H7 (cell line): Measurements from ENCODE around the gene THAP6. TPM values are rescaled to one million over a fixed set of nuclear protein-coding genes. Genes with fewer than 3 reads are reported as not detected.

Source experiments
- total RNA-seq: library from RNA; depleted of rRNA; stranded (reverse); fragments of >200 nt; shearing (Covaris generic); gene quantifications from 2 replicates; pipeline ENCODE4 v1.2.3, GENCODE V29; 2014; rRNA removed

THAP6 gene
- total RNA-seq, 1 experiment from 2014 or later = 8.2 TPM

Other genes with a start within 250 kb of the THAP6 start
- 39.7 and 56.3 TPM in 2 replicates for gene RCHY1, start 70 bp upstream of the THAP6 start, total RNA-seq
- not detected in 2 replicates for gene ODAPH, start 41.6 kb downstream of the THAP6 start, total RNA-seq
- gene CDKL2, start 116.1 kb downstream of the THAP6 start, total RNA-seq = 0.18 and 0.28 TPM in 2 replicates
- gene G3BP2, start 158.9 kb downstream of the THAP6 start, total RNA-seq = 175 and 189 TPM in 2 replicates
- gene USO1, start 210.1 kb downstream of the THAP6 start, total RNA-seq = 136 and 185 TPM in 2 replicates